ENCODE data around the gene ASB8.

The ASB8 gene

DNA sequence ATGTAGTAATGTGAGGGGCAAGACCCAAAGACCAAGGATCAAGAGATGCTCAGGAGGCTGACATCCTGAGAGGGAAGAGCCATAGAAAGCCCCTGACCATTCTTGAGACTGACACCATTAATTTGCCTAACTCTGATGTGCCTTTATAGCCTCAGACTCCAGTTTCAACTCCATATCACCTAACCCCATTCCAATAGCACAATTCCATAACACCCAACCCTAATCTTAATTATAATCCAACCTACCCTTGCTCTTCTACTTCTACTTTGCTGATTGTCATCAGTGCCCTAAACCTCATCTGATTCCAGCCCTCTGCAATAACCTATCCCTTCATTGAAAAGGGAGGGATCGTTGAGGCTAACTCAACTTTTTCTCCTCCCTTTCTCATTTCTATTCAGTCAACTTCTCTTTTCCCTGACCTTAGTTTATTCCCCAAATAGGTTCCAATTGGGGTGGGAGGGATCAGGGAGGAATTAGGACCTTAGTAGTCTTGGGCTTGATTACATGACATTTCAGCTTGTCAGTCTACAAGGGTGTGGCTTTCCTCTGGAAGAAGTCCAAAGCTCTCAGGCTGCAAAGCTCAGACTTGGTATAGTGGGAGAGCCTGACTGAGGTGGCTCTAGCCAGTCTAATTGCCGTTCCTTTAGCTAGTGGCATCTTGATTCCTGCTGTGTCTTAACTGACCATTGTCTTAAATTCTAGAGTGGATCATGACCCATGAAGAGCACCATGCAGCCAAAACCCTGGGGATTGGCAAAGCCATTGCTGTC, 35.1 kb downstream of the ASB8 start:
- H4K8ac ChIP-seq (ENCODE audit: low read depth, low read length): no peak overlapping the region
- no peak for DNase-seq
- no peak overlapping the region for H2BK120ac ChIP-seq (ENCODE audit: low read depth, low read length)
- no peak overlapping the region for H2AK5ac ChIP-seq (ENCODE audit: low read length)
- no peaks in the 10 kb centered on the region for H3K27me3 ChIP-seq (ENCODE audit: insufficient read depth, low read length, poor library complexity)
- no peak overlapping the region for H3K4me3 ChIP-seq (ENCODE audit: low read length)
- peaks cover 4% of the 10 kb centered on the region for H3K79me2 ChIP-seq (ENCODE audit: control insufficient read depth, insufficient read depth, low read length)
- no peak overlapping the region for H2BK15ac ChIP-seq (replicated peaks; ENCODE audit: low read depth)
- H3K79me1 ChIP-seq (ENCODE audit: low read length): peaks cover 9% of the 10 kb centered on the region
- no peak overlapping the region for H3K9ac ChIP-seq (ENCODE audit: low read length)
- no CpG with 5 or more reads among the region's 2 CpGs for WGBS (ENCODE audit: extremely low coverage, insufficient coverage, low lambda C conversion rate)
- H3K36me3 ChIP-seq (ENCODE audit: control insufficient read depth, insufficient read depth, low read length): no peaks in the 10 kb centered on the region
- no peak overlapping the region for H3K18ac ChIP-seq (ENCODE audit: low read length)
- H3K23ac ChIP-seq (ENCODE audit: low read length): no peak overlapping the region
- no peak overlapping the region for H2BK5ac ChIP-seq (ENCODE audit: low read length)
- peaks cover 2% of the 10 kb centered on the region for H3K4me1 ChIP-seq (ENCODE audit: control insufficient read depth, low read depth, low read length)
- no peak overlapping the region for H4K5ac ChIP-seq (ENCODE audit: low read length)
- H3K4ac ChIP-seq (ENCODE audit: low read depth, low read length): no peak overlapping the region
- H3K56ac ChIP-seq (ENCODE audit: low read length): no peak overlapping the region
- no peak overlapping the region for H3K27ac ChIP-seq (ENCODE audit: low read depth, low read length)
- H3K4me2 ChIP-seq (ENCODE audit: low read length): no peak overlapping the region

DNA sequence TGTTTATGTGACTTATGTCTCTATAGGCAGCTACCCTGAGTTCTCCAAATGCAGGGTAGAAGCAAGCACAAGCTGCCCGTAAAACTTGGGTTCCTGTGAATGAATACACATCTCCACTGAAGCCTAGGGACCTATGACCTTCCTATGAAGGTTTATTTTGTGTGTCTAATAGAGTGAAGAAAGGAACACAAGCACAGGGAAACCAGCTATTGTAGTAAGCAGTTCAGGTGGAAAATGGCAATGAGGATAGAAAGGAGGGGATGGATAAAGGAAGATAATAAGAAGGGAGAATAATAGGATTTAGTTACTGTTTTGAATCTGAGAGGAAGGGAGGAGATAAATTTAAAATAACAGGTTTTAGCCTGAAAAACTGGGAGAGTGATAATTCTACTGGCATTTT, 35.8 kb downstream of the ASB8 start:
- Histone ChIP-seq H3K79me1 (ENCODE audit: low read length) (peaks cover 9% of the 10 kb centered on the region), H3K36me3 (ENCODE audit: control insufficient read depth, insufficient read depth, low read length) (no peaks in the 10 kb centered on the region), H4K8ac (ENCODE audit: low read depth, low read length) (no peak overlapping the region), H3K18ac (ENCODE audit: low read length) (no peak overlapping the region), H3K79me2 (ENCODE audit: control insufficient read depth, insufficient read depth, low read length) (peaks cover 4% of the 10 kb centered on the region), H2BK15ac (replicated peaks; ENCODE audit: low read depth) (no peak overlapping the region), H4K5ac (ENCODE audit: low read length) (no peak overlapping the region), H3K9ac (ENCODE audit: low read length) (no peak overlapping the region), H3K56ac (ENCODE audit: low read length) (no peak overlapping the region), H3K4me2 (ENCODE audit: low read length) (no peak overlapping the region), H2BK120ac (ENCODE audit: low read depth, low read length) (no peak overlapping the region), H3K23ac (ENCODE audit: low read length) (no peak overlapping the region), H3K4me1 (ENCODE audit: control insufficient read depth, low read depth, low read length) (peaks cover 2% of the 10 kb centered on the region), H3K27ac (ENCODE audit: low read depth, low read length) (no peak overlapping the region), H3K4ac (ENCODE audit: low read depth, low read length) (no peak overlapping the region), H2AK5ac (ENCODE audit: low read length) (no peak overlapping the region), H3K4me3 (ENCODE audit: low read length) (no peak overlapping the region), H3K27me3 (ENCODE audit: insufficient read depth, low read length, poor library complexity) (no peaks in the 10 kb centered on the region), H2BK5ac (ENCODE audit: low read length) (no peak overlapping the region)
- no peak for DNase-seq
- no CpG with 5 or more reads among the region's 1 CpG for WGBS (ENCODE audit: extremely low coverage, insufficient coverage, low lambda C conversion rate)

DNA sequence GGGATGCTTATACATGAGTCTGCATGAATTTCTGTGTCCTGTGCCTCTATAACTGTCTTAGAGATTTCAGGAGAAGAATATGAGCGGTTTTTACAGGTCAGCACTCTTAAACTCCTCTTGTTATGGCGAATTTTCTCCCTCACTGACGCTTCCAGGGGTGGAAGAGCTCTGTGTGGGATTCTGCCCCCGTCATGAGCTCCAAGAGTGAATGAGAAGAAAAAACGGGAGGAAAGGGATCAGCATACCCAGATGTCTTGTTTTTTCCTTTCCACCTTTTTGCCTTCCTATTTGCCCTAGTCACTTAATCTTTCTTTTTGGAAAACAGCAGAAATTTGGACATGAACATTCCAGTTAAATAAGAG, 37.5 kb downstream of the ASB8 start:
- Histone ChIP-seq H2AK5ac (ENCODE audit: low read length) (no peak overlapping the region), H2BK120ac (ENCODE audit: low read depth, low read length) (no peak overlapping the region), H2BK15ac (replicated peaks; ENCODE audit: low read depth) (no peak overlapping the region), H3K27me3 (ENCODE audit: insufficient read depth, low read length, poor library complexity) (no peaks in the 10 kb centered on the region), H3K79me2 (ENCODE audit: control insufficient read depth, insufficient read depth, low read length) (peaks cover 4% of the 10 kb centered on the region), H3K4ac (ENCODE audit: low read depth, low read length) (no peak overlapping the region), H4K8ac (ENCODE audit: low read depth, low read length) (no peak overlapping the region), H4K5ac (ENCODE audit: low read length) (no peak overlapping the region), H3K56ac (ENCODE audit: low read length) (peak overlapping the region; percentile 92), H3K27ac (ENCODE audit: low read depth, low read length) (no peak overlapping the region), H2BK5ac (ENCODE audit: low read length) (no peak overlapping the region), H3K4me2 (ENCODE audit: low read length) (peak overlapping the region; percentile 65), H3K4me3 (ENCODE audit: low read length) (peak overlapping the region; percentile 69), H3K9ac (ENCODE audit: low read length) (peak overlapping the region; percentile 77), H3K23ac (ENCODE audit: low read length) (no peak overlapping the region), H3K4me1 (ENCODE audit: control insufficient read depth, low read depth, low read length) (peaks cover 2% of the 10 kb centered on the region), H3K79me1 (ENCODE audit: low read length) (peaks cover 9% of the 10 kb centered on the region), H3K18ac (ENCODE audit: low read length) (no peak overlapping the region), H3K36me3 (ENCODE audit: control insufficient read depth, insufficient read depth, low read length) (no peaks in the 10 kb centered on the region)
- no CpG with 5 or more reads among the region's 5 CpGs for WGBS (ENCODE audit: extremely low coverage, insufficient coverage, low lambda C conversion rate)
- DNase-seq: no peak

DNA sequence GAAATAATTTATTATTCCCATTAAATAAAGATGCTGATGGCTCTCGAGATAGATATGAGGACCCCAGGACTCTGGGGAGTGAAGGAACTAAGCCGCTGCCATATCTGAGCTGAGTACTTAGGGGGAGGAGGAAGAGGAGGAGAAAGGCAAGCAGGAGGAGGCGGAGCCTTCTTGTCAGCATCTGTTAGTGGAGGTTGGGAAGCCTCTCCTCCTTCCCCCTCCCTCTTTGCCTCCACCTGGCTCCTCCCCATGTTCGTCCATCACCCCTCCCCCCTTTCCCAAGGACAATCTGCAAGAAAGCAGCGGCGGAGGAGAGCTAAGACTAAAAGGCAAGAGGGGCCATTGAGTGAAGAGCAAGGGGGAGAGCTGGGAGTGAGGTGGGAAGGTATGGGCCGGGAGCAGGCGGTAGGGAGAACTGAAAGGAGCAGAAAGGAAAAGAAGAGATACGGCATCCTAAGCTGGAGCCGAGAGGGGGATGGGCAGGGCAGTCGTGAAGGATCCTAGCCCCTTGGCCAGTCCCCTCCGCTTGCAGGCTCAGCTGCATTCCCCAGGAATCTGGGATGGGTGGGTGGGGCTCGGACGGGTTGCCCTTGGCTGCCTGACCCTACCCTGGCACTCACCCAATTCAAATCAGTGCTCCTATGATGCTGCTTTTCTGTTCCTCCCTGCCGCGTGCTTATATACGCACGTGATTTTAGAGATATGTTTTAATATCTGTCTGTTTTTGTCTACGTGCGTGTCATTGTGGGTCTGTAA, 38.1 kb downstream of the ASB8 start, which contains the start of gene PFKM:
Gene PFKM, plus strand, starts transcription at position 287 of the 756 bp plus-strand sequence. CDS start 3,411 bp downstream, outside the sequence.
- no CpG with 5 or more reads among the region's 20 CpGs for WGBS (ENCODE audit: extremely low coverage, insufficient coverage, low lambda C conversion rate)
- Histone ChIP-seq H2BK120ac (ENCODE audit: low read depth, low read length) (no peak within 1 kb of the TSS), H2BK5ac (ENCODE audit: low read length) (no peak within 1 kb of the TSS), H3K4me3 (ENCODE audit: low read length) (peak within 1 kb of the TSS; percentile 69), H3K56ac (ENCODE audit: low read length) (peak within 1 kb of the TSS; percentile 92), H3K23ac (ENCODE audit: low read length) (no peak within 1 kb of the TSS), H2AK5ac (ENCODE audit: low read length) (no peak within 1 kb of the TSS), H3K4me1 (ENCODE audit: control insufficient read depth, low read depth, low read length) (peaks cover 2% of the 10 kb centered on the region), H3K79me2 (ENCODE audit: control insufficient read depth, insufficient read depth, low read length) (peaks cover 4% of the 10 kb centered on the region), H3K9ac (ENCODE audit: low read length) (peak within 1 kb of the TSS; percentile 77), H3K36me3 (ENCODE audit: control insufficient read depth, insufficient read depth, low read length) (no peaks in the 10 kb centered on the region), H3K79me1 (ENCODE audit: low read length) (peaks cover 9% of the 10 kb centered on the region), H4K5ac (ENCODE audit: low read length) (no peak within 1 kb of the TSS), H2BK15ac (replicated peaks; ENCODE audit: low read depth) (no peak within 1 kb of the TSS), H3K27me3 (ENCODE audit: insufficient read depth, low read length, poor library complexity) (no peaks in the 10 kb centered on the region), H3K4me2 (ENCODE audit: low read length) (peak within 1 kb of the TSS; percentile 65), H4K8ac (ENCODE audit: low read depth, low read length) (no peak within 1 kb of the TSS), H3K4ac (ENCODE audit: low read depth, low read length) (no peak within 1 kb of the TSS), H3K18ac (ENCODE audit: low read length) (no peak within 1 kb of the TSS), H3K27ac (ENCODE audit: low read depth, low read length) (peak within 1 kb of the TSS; percentile 49)
- DNase-seq: peak; percentile 98

DNA sequence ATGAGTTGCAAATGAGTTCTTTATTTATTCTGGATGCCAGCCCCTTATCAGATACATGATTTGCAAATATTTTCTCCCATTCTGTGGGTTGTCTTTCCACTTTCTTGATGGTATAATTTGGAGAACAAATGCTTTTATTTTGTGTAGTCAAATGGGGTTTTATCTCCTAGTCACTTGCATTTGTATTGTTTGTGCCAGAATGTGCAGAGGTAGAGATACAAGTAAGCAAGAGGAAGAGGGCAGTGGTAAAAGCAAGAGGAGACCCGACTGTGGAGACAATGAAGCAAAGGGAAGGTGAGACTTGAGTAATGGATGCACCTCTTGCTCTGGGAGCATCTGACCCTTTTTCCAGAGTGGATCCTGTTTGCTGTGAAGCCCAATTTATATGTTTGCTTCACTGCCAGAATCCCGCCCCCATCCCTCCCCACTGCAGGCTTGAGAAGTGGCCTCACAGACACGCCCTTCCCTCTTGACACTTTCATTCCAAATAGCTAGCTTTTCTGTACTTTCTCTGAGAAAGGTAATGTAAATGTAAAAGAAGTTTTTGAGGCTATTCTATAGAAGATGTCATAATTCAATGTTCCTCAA, 38.9 kb downstream of the ASB8 start:
- no peak overlapping the region for H3K4me2 ChIP-seq (ENCODE audit: low read length)
- H4K8ac ChIP-seq (ENCODE audit: low read depth, low read length): no peak overlapping the region
- peaks cover 9% of the 10 kb centered on the region for H3K79me1 ChIP-seq (ENCODE audit: low read length)
- no peak overlapping the region for H2AK5ac ChIP-seq (ENCODE audit: low read length)
- H3K4ac ChIP-seq (ENCODE audit: low read depth, low read length): no peak overlapping the region
- H2BK5ac ChIP-seq (ENCODE audit: low read length): no peak overlapping the region
- no peak overlapping the region for H4K5ac ChIP-seq (ENCODE audit: low read length)
- no peak overlapping the region for H3K18ac ChIP-seq (ENCODE audit: low read length)
- WGBS (ENCODE audit: extremely low coverage, insufficient coverage, low lambda C conversion rate): no CpG with 5 or more reads among the region's 3 CpGs
- DNase-seq: peak; percentile 22
- H3K36me3 ChIP-seq (ENCODE audit: control insufficient read depth, insufficient read depth, low read length): no peaks in the 10 kb centered on the region
- no peak overlapping the region for H3K9ac ChIP-seq (ENCODE audit: low read length)
- H3K79me2 ChIP-seq (ENCODE audit: control insufficient read depth, insufficient read depth, low read length): peaks cover 4% of the 10 kb centered on the region
- no peaks in the 10 kb centered on the region for H3K27me3 ChIP-seq (ENCODE audit: insufficient read depth, low read length, poor library complexity)
- H3K4me1 ChIP-seq (ENCODE audit: control insufficient read depth, low read depth, low read length): peaks cover 2% of the 10 kb centered on the region
- H2BK15ac ChIP-seq (replicated peaks; ENCODE audit: low read depth): no peak overlapping the region
- peak overlapping the region; percentile 64 for H3K56ac ChIP-seq (ENCODE audit: low read length)
- no peak overlapping the region for H2BK120ac ChIP-seq (ENCODE audit: low read depth, low read length)
- no peak overlapping the region for H3K27ac ChIP-seq (ENCODE audit: low read depth, low read length)
- H3K23ac ChIP-seq (ENCODE audit: low read length): no peak overlapping the region
- no peak overlapping the region for H3K4me3 ChIP-seq (ENCODE audit: low read length)
